Activated naive CD4-positive, alpha-beta T cell treated with anti-CD3 and anti-CD28 coated beads, Interleukin-2, amount 50 U/mL, for 24 hours (primary cell): ENCODE data around the gene CRP.

ENCODE experiments used
- H3K27ac Mint-ChIP-seq: one replicate; pipeline ENCODE4 v1.8.0; 2021; ENCODE audit warnings: mild to moderate bottlenecking, mixed read lengths
- H3K27me3 Mint-ChIP-seq: one replicate; pipeline ENCODE4 v1.8.0; 2021; ENCODE audit warnings: mixed read lengths
- H3K36me3 Mint-ChIP-seq: one replicate; pipeline ENCODE4 v1.8.0; 2021; ENCODE audit warnings: mixed read lengths
- H3K4me1 Mint-ChIP-seq: one replicate; pipeline ENCODE4 v1.8.0; 2021; ENCODE audit warnings: mixed read lengths
- H3K4me3 Mint-ChIP-seq: one replicate; pipeline ENCODE4 v1.8.0; 2021; ENCODE audit warnings: mild to moderate bottlenecking, mixed read lengths
- H3K9me3 Mint-ChIP-seq: one replicate; pipeline ENCODE4 v1.8.0; 2021; ENCODE audit warnings: mixed read lengths

CRP gene

DNA sequence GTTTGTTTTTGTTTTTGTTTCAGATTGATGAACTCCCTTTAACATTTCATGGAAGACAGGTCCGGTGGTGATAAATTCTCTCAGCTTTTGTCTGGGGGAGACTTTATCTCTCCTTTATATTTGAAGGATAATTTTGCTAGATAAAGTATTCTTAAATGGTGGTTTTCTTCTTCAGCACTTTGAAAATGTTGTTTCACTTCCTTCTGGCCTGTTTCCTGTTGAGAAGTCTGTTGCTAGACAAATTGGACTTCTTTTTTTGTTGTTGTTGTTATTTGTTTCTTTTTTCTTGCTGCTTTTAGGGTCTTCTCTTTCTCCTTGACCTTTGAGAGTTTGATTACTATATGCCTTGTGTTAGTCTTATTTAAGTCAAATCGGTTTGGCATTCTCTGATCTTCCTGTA, 50.8 kb downstream of the CRP start:
- Mint-ChIP-seq H3K36me3 (peaks cover 2% of the 10 kb centered on the region), H3K27ac (no peak overlapping the region), H3K27me3 (peaks cover 13% of the 10 kb centered on the region), H3K9me3 (peaks cover 24% of the 10 kb centered on the region), H3K4me1 (no peaks in the 10 kb centered on the region), H3K4me3 (no peak overlapping the region)
